ENCODE results near the gene POLR2E.

POLR2E gene

GRCh38 chr19:1062387-1063029, 32.7 kb downstream of the POLR2E start:
- no peak for DNase-seq

DNA sequence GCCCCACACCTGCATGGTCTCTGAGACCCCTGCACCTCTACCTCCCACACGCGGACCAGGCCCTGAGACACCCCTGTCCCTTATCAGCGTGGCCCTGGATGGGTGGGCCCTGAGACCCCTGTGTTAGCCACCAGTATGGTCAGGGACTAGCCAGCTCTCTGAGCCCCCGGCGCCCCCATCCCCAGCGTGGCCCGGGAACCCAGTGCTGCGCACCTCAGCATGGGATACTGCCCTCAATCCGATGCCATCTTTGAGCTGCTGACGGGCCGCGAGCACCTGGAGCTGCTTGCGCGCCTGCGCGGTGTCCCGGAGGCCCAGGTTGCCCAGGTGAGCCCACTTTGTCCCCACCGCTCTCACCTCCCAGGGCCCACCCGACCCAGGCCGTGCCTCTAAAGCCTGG, 33.2 kb downstream of the POLR2E start:
- no peak for DNase-seq

DNA sequence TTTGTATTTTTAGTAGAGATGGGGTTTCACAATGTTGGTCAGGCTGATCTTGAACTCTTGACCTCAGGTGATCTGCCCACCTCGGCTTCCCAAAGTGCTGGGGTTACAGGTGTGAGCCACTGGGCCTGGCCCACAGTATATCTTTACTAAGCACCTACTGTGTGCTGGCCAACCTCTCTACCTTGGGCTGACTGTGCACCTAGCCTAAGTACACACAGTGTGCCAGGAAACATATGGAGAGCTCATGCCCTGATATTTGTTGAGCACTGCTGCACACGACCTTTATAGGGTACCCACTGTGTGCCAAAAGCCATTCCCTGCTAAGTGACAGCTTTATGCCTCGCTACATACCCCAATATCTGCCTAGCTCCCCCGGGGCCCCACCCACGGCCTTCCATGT, 34.5 kb downstream of the POLR2E start:
- no peak for DNase-seq

GRCh38 chr19:1058112-1058511, 37.1 kb downstream of the POLR2E start:
- DNase-seq, result no peak

- peak; percentile 76 for DNase-seq
These were observed 37.9 kb downstream of the POLR2E start for GRCh38 chr19:1057176-1057855.

DNA sequence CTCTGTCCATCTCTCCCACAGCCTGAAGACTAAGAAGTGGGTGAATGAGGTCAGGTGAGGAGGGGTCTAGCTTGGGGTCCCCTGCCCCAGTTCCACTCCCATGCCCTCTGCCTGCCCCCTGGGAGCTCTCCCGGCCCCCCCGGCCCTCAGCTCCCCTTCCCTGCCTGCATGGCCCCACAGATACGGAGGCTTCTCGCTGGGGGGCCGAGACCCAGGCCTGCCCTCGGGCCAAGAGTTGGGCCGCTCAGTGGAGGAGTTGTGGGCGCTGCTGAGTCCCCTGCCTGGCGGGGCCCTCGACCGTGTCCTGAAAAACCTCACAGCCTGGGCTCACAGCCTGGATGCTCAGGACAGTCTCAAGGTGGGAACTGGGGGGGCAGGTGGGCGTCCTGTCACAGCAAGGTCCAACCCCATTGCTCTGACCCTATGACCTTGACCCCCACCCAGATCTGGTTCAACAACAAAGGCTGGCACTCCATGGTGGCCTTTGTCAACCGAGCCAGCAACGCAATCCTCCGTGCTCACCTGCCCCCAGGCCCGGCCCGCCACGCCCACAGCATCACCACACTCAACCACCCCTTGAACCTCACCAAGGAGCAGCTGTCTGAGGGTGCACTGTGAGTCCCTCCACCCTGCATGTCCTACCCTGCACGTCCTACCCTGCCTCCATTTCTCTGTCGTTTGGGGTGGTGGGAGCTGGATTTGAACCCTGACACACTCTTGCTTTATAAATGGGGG, 39.1 kb downstream of the POLR2E start:
- no peak for DNase-seq

- no peak for DNase-seq
These were observed 40.1 kb downstream of the POLR2E start for GRCh38 chr19:1055028-1055425.

- no peak for DNase-seq
These were observed 40.8 kb downstream of the POLR2E start for GRCh38 chr19:1054102-1055027.

DNA sequence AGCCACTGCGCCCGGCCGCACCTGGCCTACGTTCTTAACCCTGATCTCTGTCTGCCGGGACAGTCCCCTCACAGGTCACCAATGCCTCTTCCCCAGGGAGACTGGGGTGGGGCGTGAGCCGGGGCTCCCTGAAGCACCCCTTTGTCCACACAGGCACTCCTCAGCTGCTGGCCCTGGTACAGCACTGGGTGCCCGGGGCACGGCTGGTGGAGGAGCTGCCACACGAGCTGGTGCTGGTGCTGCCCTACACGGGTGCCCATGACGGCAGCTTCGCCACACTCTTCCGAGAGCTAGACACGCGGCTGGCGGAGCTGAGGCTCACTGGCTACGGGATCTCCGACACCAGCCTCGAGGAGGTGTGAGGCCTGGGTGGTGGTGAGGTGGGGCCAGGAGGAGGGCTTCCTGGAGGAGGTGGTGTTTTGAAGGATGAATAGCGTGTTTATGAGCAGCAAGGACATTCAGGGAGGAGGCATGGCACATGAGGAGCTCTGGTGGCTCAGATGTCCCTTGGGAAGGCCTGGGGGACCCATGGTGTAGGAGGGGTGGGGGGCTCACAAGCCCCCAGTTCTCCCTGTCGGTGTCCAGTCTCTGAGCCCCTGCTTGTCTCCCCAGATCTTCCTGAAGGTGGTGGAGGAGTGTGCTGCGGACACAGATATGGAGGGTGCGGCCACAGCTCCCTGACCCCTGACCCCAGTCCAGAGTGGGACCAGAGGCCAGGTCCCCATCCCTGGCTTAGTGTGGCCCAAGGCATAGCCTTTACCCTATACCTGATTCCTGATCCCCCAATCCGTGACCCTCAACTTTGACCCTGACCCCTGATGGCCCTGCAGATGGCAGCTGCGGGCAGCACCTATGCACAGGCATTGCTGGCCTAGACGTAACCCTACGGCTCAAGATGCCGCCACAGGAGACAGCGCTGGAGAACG, 41.7 kb downstream of the POLR2E start:
- no peak for DNase-seq

DNA sequence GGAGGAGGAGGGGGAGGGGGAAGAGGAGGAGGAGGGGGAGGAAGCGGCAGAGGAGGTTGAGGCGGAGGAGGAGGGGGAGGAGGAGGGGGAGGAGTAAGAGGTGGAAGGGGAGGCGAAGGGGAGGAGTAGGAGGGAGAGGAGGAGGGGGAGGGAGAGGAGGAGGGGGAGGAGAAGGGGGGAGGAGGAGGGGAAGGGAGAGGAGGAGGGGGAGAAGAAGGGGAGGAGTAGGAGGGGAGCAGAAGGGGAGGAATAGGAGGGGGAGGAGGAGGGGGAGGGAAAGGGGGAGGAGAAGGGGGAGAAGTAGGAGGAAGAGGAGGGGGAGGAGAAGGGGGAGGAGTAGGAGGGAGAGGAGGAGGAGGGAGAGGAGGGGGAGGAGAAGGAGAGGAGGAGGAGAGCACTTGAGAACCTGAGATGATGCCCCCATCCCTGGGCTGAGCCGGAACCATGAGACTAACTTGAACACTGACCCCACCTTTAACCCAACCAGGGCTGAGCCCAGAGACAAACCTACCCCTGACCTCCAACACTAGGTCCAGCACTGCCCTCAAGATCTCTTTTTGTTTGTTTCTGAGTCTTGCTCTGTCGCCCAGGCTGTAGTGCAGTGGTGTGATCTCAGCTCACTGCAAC, 42.7 kb downstream of the POLR2E start:
- DNase-seq, result no peak

- no peak for DNase-seq
These were observed 43.4 kb downstream of the POLR2E start for GRCh38 chr19:1051791-1052190.

GRCh38 chr19:1050989-1051788, 44.0 kb downstream of the POLR2E start:
- DNase-seq, result no peak

- no peak for DNase-seq
These were observed 45.4 kb downstream of the POLR2E start for GRCh38 chr19:1049800-1050199.

GRCh38 chr19:1049106-1049505, 46.1 kb downstream of the POLR2E start:
- no peak for DNase-seq

DNA sequence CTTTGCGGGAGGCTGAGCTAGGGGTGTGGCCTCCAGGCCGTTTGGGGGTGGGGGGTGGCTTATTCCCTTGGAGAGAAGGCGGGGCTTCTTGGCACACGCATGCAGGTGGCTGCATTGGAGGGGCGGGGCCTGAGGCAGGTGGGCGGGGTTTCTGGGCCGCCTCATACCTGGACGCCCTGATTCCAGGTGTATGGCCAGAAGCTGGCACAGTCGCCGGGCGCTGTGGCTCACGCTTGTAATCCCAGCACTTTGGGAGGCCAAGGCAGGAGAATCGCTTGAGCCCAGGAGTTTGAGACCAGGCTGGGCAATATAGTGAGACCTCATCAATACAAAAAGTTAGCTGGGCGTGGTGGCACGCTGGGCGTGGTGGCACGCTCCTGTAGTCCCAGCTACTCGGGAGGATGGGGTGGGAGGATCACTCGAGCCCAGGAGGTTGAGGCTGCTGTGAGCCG, 47.5 kb downstream of the POLR2E start:
- no peak for DNase-seq

DNA sequence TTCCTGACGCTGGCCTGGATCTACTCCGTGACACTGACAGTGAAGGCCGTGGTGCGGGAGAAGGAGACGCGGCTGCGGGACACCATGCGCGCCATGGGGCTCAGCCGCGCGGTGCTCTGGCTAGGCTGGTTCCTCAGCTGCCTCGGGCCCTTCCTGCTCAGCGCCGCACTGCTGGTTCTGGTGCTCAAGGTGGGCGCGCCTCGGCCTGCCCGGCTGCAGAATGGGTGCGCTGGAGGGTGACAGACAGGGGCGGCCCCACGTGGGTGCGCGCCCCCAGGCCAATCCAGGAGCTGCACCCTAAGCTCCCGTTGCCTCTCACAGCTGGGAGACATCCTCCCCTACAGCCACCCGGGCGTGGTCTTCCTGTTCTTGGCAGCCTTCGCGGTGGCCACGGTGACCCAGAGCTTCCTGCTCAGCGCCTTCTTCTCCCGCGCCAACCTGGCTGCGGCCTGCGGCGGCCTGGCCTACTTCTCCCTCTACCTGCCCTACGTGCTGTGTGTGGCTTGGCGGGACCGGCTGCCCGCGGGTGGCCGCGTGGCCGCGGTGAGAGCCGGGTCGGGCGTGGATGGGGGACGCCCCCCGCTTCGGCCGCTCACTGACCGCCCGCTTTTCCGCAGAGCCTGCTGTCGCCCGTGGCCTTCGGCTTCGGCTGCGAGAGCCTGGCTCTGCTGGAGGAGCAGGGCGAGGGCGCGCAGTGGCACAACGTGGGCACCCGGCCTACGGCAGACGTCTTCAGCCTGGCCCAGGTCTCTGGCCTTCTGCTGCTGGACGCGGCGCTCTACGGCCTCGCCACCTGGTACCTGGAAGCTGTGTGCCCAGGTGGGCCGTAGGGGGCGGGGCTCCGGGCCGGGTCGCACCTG, 48.1 kb downstream of the POLR2E start:
- no peak for DNase-seq

GRCh38 chr19:1046117-1046626, 49.0 kb downstream of the POLR2E start:
- DNase-seq, result no peak

- peak; percentile 84 for DNase-seq
These were observed 50.0 kb downstream of the POLR2E start for GRCh38 chr19:1045247-1045603.

Measured in CD4-positive, alpha-beta T cell treated with Interleukin-17A for 1 hour (primary cell).